Immature natural killer cell (primary cell): ENCODE measurements around the gene ALDH3A1. TPM values are rescaled to one million over a fixed set of nuclear protein-coding genes. Genes with fewer than 3 reads are reported as not detected.
A peak's percentile ranks its signal among the peaks of the same experiment; 100 is the strongest.

ENCODE experiments used
- DNase-seq, 3 donors: peaks; one replicate each; pipeline ENCODE4 v3.0.0; 2022; ENCODE audit warnings: mixed read lengths in 1 of 3
- H3K27ac Mint-ChIP-seq, 6 donors: one replicate each; pipeline ENCODE4 v1.8.0; 2020; ENCODE audit warnings: mixed read lengths in 6 of 6, mild to moderate bottlenecking in 5 of 6, inconsistent platforms in 4 of 6, moderate library complexity in 3 of 6
- H3K27me3 Mint-ChIP-seq, 3 donors: one replicate each; pipeline ENCODE4 v1.8.0; 2020 to 2021; ENCODE audit warnings: low read depth in 3 of 3, mild to moderate bottlenecking in 3 of 3, mixed read lengths in 3 of 3, moderate library complexity in 3 of 3, inconsistent platforms in 1 of 3
- H3K36me3 Mint-ChIP-seq, 3 donors: one replicate each; pipeline ENCODE4 v1.8.0; 2020; ENCODE audit warnings: mixed read lengths in 3 of 3, inconsistent platforms in 2 of 3, mild to moderate bottlenecking in 2 of 3
- H3K4me1 Mint-ChIP-seq, 2 donors: one replicate each; pipeline ENCODE4 v1.8.0; 2020; ENCODE audit warnings: inconsistent platforms in 2 of 2, mild to moderate bottlenecking in 2 of 2, mixed read lengths in 2 of 2, moderate library complexity in 1 of 2
- H3K4me3 Mint-ChIP-seq, 5 donors: one replicate each; pipeline ENCODE4 v1.8.0; 2020; ENCODE audit warnings: mild to moderate bottlenecking in 5 of 5, mixed read lengths in 5 of 5, inconsistent platforms in 3 of 5, moderate library complexity in 3 of 5
- H3K9me3 Mint-ChIP-seq, 6 donors: one replicate each; pipeline ENCODE4 v1.8.0; 2020; ENCODE audit warnings: mild to moderate bottlenecking in 6 of 6, mixed read lengths in 6 of 6, inconsistent platforms in 4 of 6, moderate library complexity in 3 of 6
- polyA plus RNA-seq, 3 donors: library from polyadenylated mRNA; unstranded; fragments of 300-500 nt; fragmentation: Illumina TruSeq; gene quantifications; one replicate each; pipeline ENCODE4 v1.2.3, GENCODE V29; 2021

The ALDH3A1 gene
- polyA plus RNA-seq, 3 donors from 2014 or later: 0.31 to 0.43 TPM; not detected in 1

- Mint-ChIP-seq H3K9me3 (no peaks in the 10 kb centered on the region), H3K4me1 (no peaks in the 10 kb centered on the region), H3K27ac (no peak overlapping the region), H3K36me3 (no peaks in the 10 kb centered on the region), H3K4me3 (no peak overlapping the region), H3K27me3 (peaks cover 2 to 12% (median 5%) of the 10 kb centered on the region in 3 donors)
- DNase-seq: no peak
These were observed 5.8 kb upstream of the ALDH3A1 start for GRCh38 chr17:19753661-19754463.

GRCh38 chr17:19753051-19753509 lies 5.0 kb upstream of the ALDH3A1 start:
- Mint-ChIP-seq H3K4me3 (no peak overlapping the region), H3K27ac (no peak overlapping the region), H3K4me1 (no peaks in the 10 kb centered on the region), H3K36me3 (no peaks in the 10 kb centered on the region), H3K9me3 (no peaks in the 10 kb centered on the region), H3K27me3 (peaks cover 2 to 12% (median 5%) of the 10 kb centered on the region in 3 donors)
- DNase-seq: no peak

DNA sequence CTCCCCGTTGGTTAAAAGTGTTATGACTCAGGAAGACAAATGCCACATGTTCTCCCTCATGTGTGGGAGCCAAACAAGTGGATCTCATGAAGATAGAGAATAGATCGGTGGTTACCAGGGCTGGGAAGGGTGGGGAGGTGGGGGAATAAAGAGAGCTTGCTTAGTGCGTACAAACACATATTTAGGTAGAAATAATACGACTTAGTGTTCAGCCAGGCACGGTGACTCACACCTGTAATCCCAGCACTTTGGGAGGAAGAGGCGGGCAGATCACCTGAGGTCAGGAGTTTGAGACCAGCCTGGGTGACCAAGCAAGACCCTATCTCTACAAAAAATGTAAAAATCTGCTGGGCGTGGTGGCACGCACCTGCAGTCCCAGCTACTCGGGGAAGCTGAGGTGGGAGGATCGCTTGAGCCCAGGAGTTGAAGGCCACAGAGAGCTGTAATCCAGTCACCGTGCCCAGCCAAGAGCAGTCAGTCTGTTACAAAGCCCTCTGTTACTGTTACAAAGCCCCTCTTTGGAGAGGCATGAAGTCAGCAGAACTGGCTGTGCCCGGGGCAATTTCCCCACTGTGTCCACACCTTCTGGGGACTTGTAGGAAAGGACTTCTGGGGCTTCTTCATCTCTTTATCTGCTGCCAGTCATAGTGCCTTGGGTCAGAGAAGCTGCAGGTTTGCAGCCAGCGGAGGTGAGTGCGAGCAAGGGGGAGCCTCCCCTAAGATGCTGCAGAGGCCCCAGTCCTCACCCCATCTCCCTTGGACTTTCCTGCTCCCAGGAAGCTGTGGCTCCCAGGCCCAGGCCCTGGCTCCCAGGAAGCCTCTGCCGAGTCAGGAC lies 4.3 kb upstream of the ALDH3A1 start:
- H3K9me3 Mint-ChIP-seq: no peaks in the 10 kb centered on the region
- no peak overlapping the region for H3K27ac Mint-ChIP-seq
- no peaks in the 10 kb centered on the region for H3K4me1 Mint-ChIP-seq
- DNase-seq: no peak
- no peaks in the 10 kb centered on the region for H3K36me3 Mint-ChIP-seq
- H3K27me3 Mint-ChIP-seq: peaks cover 2 to 12% (median 5%) of the 10 kb centered on the region in 3 donors
- no peak overlapping the region for H3K4me3 Mint-ChIP-seq

GRCh38 chr17:19750835-19751234 lies 2.7 kb upstream of the ALDH3A1 start:
- Mint-ChIP-seq H3K36me3 (no peaks in the 10 kb centered on the region), H3K9me3 (no peaks in the 10 kb centered on the region)
- DNase-seq: no peak

DNA sequence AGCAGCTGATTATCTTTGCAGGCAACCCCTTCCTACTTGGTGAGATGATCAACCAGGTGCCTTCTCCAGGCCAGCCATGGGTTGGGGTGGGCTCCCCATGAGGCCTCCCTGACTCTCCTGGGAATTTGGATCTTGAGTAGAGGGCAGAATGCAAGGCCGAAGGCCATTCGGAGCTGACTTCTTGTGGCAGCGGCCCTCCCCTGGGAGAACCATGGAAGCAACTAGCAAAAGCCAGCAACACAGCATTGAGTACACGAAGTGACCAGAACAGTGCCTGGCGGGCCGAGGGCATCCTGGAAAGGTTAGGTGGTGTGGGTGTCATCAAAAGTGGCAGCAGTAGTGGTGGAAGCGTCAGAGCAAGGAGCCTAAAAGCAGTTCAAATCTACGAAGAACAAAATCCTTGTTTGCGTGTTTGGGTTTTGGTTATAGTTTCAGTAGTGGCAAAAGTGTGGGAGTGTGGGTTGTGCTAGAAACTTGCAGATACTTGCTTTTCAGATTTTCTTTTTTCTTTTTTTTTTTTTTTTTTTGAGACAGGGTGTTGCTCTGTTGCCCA lies 2.0 kb upstream of the ALDH3A1 start:
- Mint-ChIP-seq H3K4me3 (no peak overlapping the region), H3K9me3 (no peaks in the 10 kb centered on the region), H3K27ac (no peak overlapping the region), H3K36me3 (no peaks in the 10 kb centered on the region), H3K27me3 (peaks cover 3 to 10% (median 5%) of the 10 kb centered on the region in 3 donors), H3K4me1 (peaks cover 3% of the 10 kb centered on the region in 2 donors)
- no peak for DNase-seq

More at GRCh38 chr17:19750835-19751234, 2.7 kb upstream of the ALDH3A1 start:
- Mint-ChIP-seq H3K27ac (no peak overlapping the region), H3K4me1 (no peaks in the 10 kb centered on the region), H3K27me3 (peaks cover 4 to 10% (median 5%) of the 10 kb centered on the region in 3 donors), H3K4me3 (no peak overlapping the region)

DNA sequence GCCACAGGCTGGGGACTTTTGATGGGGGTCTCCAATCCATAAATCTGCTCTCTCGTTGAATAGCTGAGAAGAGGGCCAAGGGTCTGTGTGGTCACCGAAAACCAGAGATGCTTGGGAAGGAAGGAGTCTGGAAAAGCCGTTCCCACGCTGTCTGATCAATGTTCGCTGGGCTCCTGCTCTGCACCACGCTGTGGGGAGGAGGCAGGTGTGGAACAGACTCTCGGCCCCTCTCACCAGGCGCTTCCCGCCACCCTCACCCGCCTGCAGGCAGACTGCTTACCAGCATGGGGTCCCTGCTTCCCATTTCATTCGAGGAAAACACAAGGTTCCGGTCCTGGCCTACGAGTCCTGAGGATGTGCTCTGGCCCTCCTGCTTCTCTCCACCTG lies 702 bp upstream of the ALDH3A1 start:
- Mint-ChIP-seq H3K4me3 (no peak overlapping the region), H3K27me3 (peaks cover 2 to 8% (median 5%) of the 10 kb centered on the region in 3 donors), H3K27ac (no peak overlapping the region), H3K9me3 (peaks cover 0 to 1% (median 0%) of the 10 kb centered on the region in 6 donors), H3K36me3 (no peaks in the 10 kb centered on the region), H3K4me1 (peaks cover 6% of the 10 kb centered on the region in 2 donors)
- no peak for DNase-seq

- H3K4me3 Mint-ChIP-seq: no peak overlapping the region
These were observed 859 bp downstream of the ALDH3A1 start for GRCh38 chr17:19747159-19747719.

DNA sequence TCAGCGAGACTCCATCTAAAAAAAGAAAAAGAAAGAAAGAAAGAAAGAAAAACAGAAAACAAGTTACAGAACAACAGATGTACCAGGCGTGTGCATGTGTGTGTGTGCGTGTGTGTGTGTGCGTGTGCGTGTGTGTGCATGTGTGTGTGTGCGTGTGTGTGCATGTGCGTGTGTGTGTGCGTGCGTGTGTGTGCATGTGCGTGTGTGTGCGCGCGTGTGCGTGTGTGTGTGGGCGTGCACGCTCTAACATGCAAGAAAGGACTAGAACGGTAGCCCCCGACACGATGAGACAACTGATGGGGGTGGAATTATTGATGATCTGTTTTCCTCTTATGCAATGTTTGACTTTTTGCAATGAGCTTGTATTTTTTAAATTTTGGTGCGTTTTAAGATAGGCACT lies 1.6 kb downstream of the ALDH3A1 start:
- Mint-ChIP-seq H3K36me3 (no peaks in the 10 kb centered on the region), H3K4me3 (peak overlapping the region in 2 of 5 donors; percentile 20 to 65), H3K27me3 (peaks cover 2 to 7% (median 3%) of the 10 kb centered on the region in 3 donors), H3K27ac (no peak overlapping the region), H3K4me1 (peaks cover 6% of the 10 kb centered on the region in 2 donors), H3K9me3 (peaks cover 0 to 1% (median 0%) of the 10 kb centered on the region in 6 donors)
- DNase-seq: no peak

More at GRCh38 chr17:19747159-19747719, 859 bp downstream of the ALDH3A1 start:
- peaks cover 2 to 7% (median 3%) of the 10 kb centered on the region in 3 donors for H3K27me3 Mint-ChIP-seq
- H3K4me1 Mint-ChIP-seq: peaks cover 6% of the 10 kb centered on the region in 2 donors
- no peaks in the 10 kb centered on the region for H3K36me3 Mint-ChIP-seq
- no peak for DNase-seq
- no peak overlapping the region for H3K27ac Mint-ChIP-seq
- peaks cover 0 to 1% (median 0%) of the 10 kb centered on the region in 6 donors for H3K9me3 Mint-ChIP-seq

GRCh38 chr17:19744922-19745757 lies 3.0 kb downstream of the ALDH3A1 start:
- peak; percentile 77 to 82 (median 80) for DNase-seq
- peaks cover 0 to 4% (median 2%) of the 10 kb centered on the region in 3 donors for H3K27me3 Mint-ChIP-seq
- no peaks in the 10 kb centered on the region for H3K36me3 Mint-ChIP-seq
- peak overlapping the region; percentile 59 to 81 (median 65) for H3K4me3 Mint-ChIP-seq
- peaks cover 0 to 1% (median 0%) of the 10 kb centered on the region in 6 donors for H3K9me3 Mint-ChIP-seq
- H3K27ac Mint-ChIP-seq: peak overlapping the region in 1 of 6 donors; percentile 14
- peaks cover 6% of the 10 kb centered on the region in 2 donors for H3K4me1 Mint-ChIP-seq

- peak overlapping the region in 1 of 6 donors; percentile 34 for H3K27ac Mint-ChIP-seq
- H3K4me3 Mint-ChIP-seq: peak overlapping the region; percentile 65 to 83 (median 77)
- H3K36me3 Mint-ChIP-seq: no peaks in the 10 kb centered on the region
- DNase-seq: peak in 1 of 3 donors; percentile 14
- H3K4me1 Mint-ChIP-seq: peaks cover 6% of the 10 kb centered on the region in 2 donors
- peaks cover 0 to 2% (median 2%) of the 10 kb centered on the region in 3 donors for H3K27me3 Mint-ChIP-seq
- peaks cover 0 to 1% (median 0%) of the 10 kb centered on the region in 6 donors for H3K9me3 Mint-ChIP-seq
These were observed 3.6 kb downstream of the ALDH3A1 start for GRCh38 chr17:19744492-19744891.

DNA sequence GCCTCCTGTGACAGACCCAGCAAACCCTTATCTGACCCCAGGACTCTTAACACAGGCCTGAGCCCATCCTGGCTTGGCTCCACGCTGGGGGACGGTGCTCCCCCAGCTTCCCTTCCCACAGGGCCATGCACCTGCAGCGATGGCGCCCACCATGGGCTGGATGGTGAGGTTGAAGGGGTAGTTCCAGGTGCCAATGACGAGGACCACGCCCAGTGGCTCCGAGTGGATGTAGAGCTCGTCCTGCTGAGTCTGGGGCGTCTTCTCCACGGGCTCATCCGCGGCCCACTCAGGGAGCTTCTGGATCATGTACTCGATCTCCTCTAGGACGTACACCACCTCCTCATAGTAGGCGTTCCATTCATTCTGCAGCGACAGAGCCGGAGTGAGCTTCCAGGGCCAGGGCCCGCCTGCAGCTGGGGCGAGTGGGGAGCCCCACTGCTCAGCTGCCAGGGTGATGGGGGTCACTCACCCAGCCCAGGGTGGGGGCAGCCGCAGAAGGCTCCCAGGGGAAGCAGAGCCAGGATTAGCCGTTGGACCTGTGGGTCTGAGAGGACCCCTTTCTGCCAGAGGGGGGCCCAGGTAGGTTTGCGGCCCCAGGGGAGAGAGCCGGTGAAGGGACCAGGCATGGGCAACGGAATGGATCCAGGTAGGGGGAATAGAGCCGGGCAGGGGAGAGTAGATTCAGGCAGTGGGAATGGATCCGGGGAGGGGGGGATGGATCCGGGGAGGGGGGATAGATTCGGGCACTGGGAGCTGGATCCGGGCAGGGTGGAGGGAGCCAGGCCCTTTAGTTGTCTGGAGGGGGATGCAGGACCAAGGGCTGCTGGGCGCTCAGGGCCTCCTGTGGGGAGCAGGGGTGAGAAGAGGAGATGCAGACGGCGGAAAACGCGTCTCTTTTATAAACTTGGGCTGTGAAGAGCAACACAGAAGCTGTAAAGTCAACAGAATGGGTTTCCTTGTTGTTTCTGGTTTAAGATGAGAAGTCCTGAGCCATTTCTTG lies 4.7 kb downstream of the ALDH3A1 start:
- Mint-ChIP-seq H3K27ac (no peak overlapping the region), H3K27me3 (peaks cover 0 to 2% (median 0%) of the 10 kb centered on the region in 3 donors), H3K4me3 (peak overlapping the region; percentile 39 to 81 (median 72)), H3K4me1 (peaks cover 6% of the 10 kb centered on the region in 2 donors), H3K36me3 (no peaks in the 10 kb centered on the region), H3K9me3 (peaks cover 0 to 1% (median 0%) of the 10 kb centered on the region in 6 donors)
- no peak for DNase-seq

GRCh38 chr17:19742495-19742894 lies 5.6 kb downstream of the ALDH3A1 start:
- DNase-seq: no peak
- peaks cover 0 to 2% (median 0%) of the 10 kb centered on the region in 3 donors for H3K27me3 Mint-ChIP-seq
- peaks cover 6% of the 10 kb centered on the region in 2 donors for H3K4me1 Mint-ChIP-seq
- no peaks in the 10 kb centered on the region for H3K36me3 Mint-ChIP-seq
- H3K9me3 Mint-ChIP-seq: peaks cover 0 to 1% (median 0%) of the 10 kb centered on the region in 6 donors
- no peak overlapping the region for H3K27ac Mint-ChIP-seq
- no peak overlapping the region for H3K4me3 Mint-ChIP-seq
